NT2/D1 (cell line): ENCODE results near the gene SLC35E4.
"Not testable (repeated sequence)": the region's sequence is repeated elsewhere in the genome, so short reads cannot be mapped to it uniquely, and the experiment has no call there.

Experiments used
- DNase-seq: peaks from one replicate; pipeline ENCODE4 v3.0.0-alpha.2; 2011; ENCODE audit warnings: low read depth, low spot score
- H3K27me3 ChIP-seq: 2 replicates; pipeline ENCODE4 v1.6.0; 2011; ENCODE audit warnings: mild to moderate bottlenecking; ENCODE audit not compliant: insufficient read length, insufficient read depth
- H3K36me3 ChIP-seq: 2 replicates; pipeline ENCODE4 v1.6.1; 2011; ENCODE audit warnings: mild to moderate bottlenecking, low read length, mixed read lengths; ENCODE audit not compliant: insufficient read depth, insufficient read length
- H3K4me1 ChIP-seq: 2 replicates; pipeline ENCODE4 v1.5.1; 2011; ENCODE audit not compliant: insufficient read depth, insufficient read length
- H3K4me3 ChIP-seq: 2 replicates; pipeline ENCODE4 v1.5.1; 2011; ENCODE audit warnings: low read depth; ENCODE audit not compliant: insufficient read length
- H3K9ac ChIP-seq: 2 replicates; pipeline ENCODE4 v1.6.0; 2011; ENCODE audit warnings: low read depth; ENCODE audit not compliant: insufficient read length
- H3K9me3 ChIP-seq: 2 replicates; pipeline ENCODE4 v1.5.1; 2011; ENCODE audit warnings: mild to moderate bottlenecking, low read length; ENCODE audit not compliant: insufficient read depth
- SUZ12 ChIP-seq: IDR thresholded peaks from 2 replicates; pipeline ENCODE4 v1.6.1; 2011; ENCODE audit not compliant: insufficient read length, insufficient read depth; ENCODE audit errors: extremely low read depth
- YY1 ChIP-seq: IDR thresholded peaks from 2 replicates; pipeline ENCODE4 v1.6.1; 2011; ENCODE audit not compliant: insufficient read length, insufficient read depth
- ZNF274 ChIP-seq: IDR thresholded peaks from 2 replicates; pipeline ENCODE4 v1.6.1; 2011; ENCODE audit warnings: mild to moderate bottlenecking, low read depth, low read length

Gene SLC35E4

GRCh38 chr22:30667494-30668385, 32.2 kb downstream of the SLC35E4 start, which contains the start of gene DUSP18:
DUSP18 (minus strand) TSS chr22:30667875; CDS start chr22:30664003, 3,872 bp downstream.
- Histone ChIP-seq H3K27me3 (peaks cover 4% of the 10 kb centered on the region), H3K4me3 (peak within 1 kb of the TSS; percentile 74), H3K9me3 (no peaks in the 10 kb centered on the region), H3K4me1 (peaks cover 4% of the 10 kb centered on the region), H3K36me3 (peaks cover 10% of the 10 kb centered on the region), H3K9ac (peak within 1 kb of the TSS; percentile 84)
- peak; percentile 85 for DNase-seq
- TF ChIP-seq YY1 (no peak), SUZ12 (no peak), ZNF274 (no peak)

GRCh38 chr22:30668386-30668710, 32.8 kb downstream of the SLC35E4 start:
- DNase-seq, result no peak
- TF ChIP-seq ZNF274, result no peak
- no peak for TF ChIP-seq YY1
- no peak for TF ChIP-seq SUZ12
- Histone ChIP-seq H3K27me3 (peaks cover 4% of the 10 kb centered on the region), H3K36me3 (peaks cover 5% of the 10 kb centered on the region), H3K9me3 (no peaks in the 10 kb centered on the region), H3K4me1 (peaks cover 4% of the 10 kb centered on the region), H3K4me3 (peak overlapping the region; percentile 74), H3K9ac (peak overlapping the region; percentile 84)

- Histone ChIP-seq H3K4me1 (peaks cover under 1% of the 10 kb centered on the region), H3K36me3 (no peaks in the 10 kb centered on the region), H3K4me3 (no peak overlapping the region), H3K9me3 (no peaks in the 10 kb centered on the region), H3K27me3 (peaks cover 4% of the 10 kb centered on the region), H3K9ac (no peak overlapping the region)
- no peak for DNase-seq
- TF ChIP-seq SUZ12 (no peak), YY1 (no peak), ZNF274 (no peak)
These were observed 35.5 kb downstream of the SLC35E4 start for GRCh38 chr22:30671071-30671470.

- Histone ChIP-seq H3K27me3 (peaks cover 4% of the 10 kb centered on the region), H3K4me3 (no peak overlapping the region), H3K9me3 (no peaks in the 10 kb centered on the region), H3K4me1 (no peaks in the 10 kb centered on the region), H3K9ac (no peak overlapping the region), H3K36me3 (no peaks in the 10 kb centered on the region)
- no peak for DNase-seq
- no peak for TF ChIP-seq ZNF274
- TF ChIP-seq YY1, result no peak
- TF ChIP-seq SUZ12, result no peak
These were observed 37.6 kb downstream of the SLC35E4 start for GRCh38 chr22:30673136-30673535.

- Histone ChIP-seq H3K36me3 (no peaks in the 10 kb centered on the region), H3K27me3 (no peaks in the 10 kb centered on the region), H3K4me1 (no peaks in the 10 kb centered on the region), H3K9ac (no peak overlapping the region), H3K9me3 (no peaks in the 10 kb centered on the region), H3K4me3 (no peak overlapping the region)
- DNase-seq, result no peak
- TF ChIP-seq YY1 (no peak), ZNF274 (no peak), SUZ12 (no peak)
These were observed 38.9 kb downstream of the SLC35E4 start for GRCh38 chr22:30674482-30674881.

- no peak for DNase-seq
- H3K4me1 ChIP-seq, result no peaks in the 10 kb centered on the region
- no peak overlapping the region for H3K9ac ChIP-seq
- no peak overlapping the region for H3K4me3 ChIP-seq
- H3K36me3 ChIP-seq, result no peaks in the 10 kb centered on the region
- no peaks in the 10 kb centered on the region for H3K27me3 ChIP-seq
- TF ChIP-seq ZNF274 (no peak), SUZ12 (no peak), YY1 (no peak)
- H3K9me3 ChIP-seq, result no peaks in the 10 kb centered on the region
These were observed 39.9 kb downstream of the SLC35E4 start for GRCh38 chr22:30675436-30675835.

- not testable (repeated sequence) for H3K9me3 ChIP-seq, DNase-seq, H3K9ac ChIP-seq, H3K27me3 ChIP-seq, H3K4me1 ChIP-seq, H3K36me3 ChIP-seq, H3K4me3 ChIP-seq
These were observed 41.0 kb downstream of the SLC35E4 start for GRCh38 chr22:30676565-30676964.

- H3K4me1 ChIP-seq, H3K4me3 ChIP-seq, H3K27me3 ChIP-seq, H3K9ac ChIP-seq, H3K36me3 ChIP-seq, DNase-seq, H3K9me3 ChIP-seq: not testable (repeated sequence)
These were observed 44.5 kb downstream of the SLC35E4 start for GRCh38 chr22:30679895-30680690.
